H1 (cell line): ENCODE data around the gene UBAC1.

Source experiments
- BACH1 ChIP-seq: IDR thresholded peaks from 2 replicates; pipeline ENCODE4 v1.6.1; 2012; ENCODE audit warnings: low read length, improper control_type of control experiment
- SIN3A ChIP-seq, 2 experiments: IDR thresholded peaks in 1 of 2; conservative IDR thresholded peaks in 1 of 2; 2 replicates each; pipeline ENCODE4 v1.6.1; 2011 to 2012; ENCODE audit warnings: low read length in 2 of 2, improper control_type of control experiment in 1 of 2, low read depth in 1 of 2, mild to moderate bottlenecking in 1 of 2
- SP2 ChIP-seq: IDR thresholded peaks from 2 replicates; pipeline ENCODE4 v1.6.1; 2012; ENCODE audit warnings: mild to moderate bottlenecking, low read length, inconsistent platforms
- SRF ChIP-seq: IDR thresholded peaks from 2 replicates; pipeline ENCODE4 v1.6.1; 2011; ENCODE audit warnings: mild to moderate bottlenecking, low read depth, low read length, moderate library complexity
- TF ChIP-seq, protein P1 (sequence below), 3 experiments: IDR thresholded peaks; 1 replicate in 2 of 3; 2 replicates in 1 of 3; pipeline versions ENCODE4 v1.5.1 to v1.6.1; 2011; ENCODE audit warnings: low read length in 3 of 3, mild to moderate bottlenecking in 3 of 3, inconsistent platforms in 2 of 3, low read depth in 1 of 3, moderate library complexity in 1 of 3; ENCODE audit not compliant: insufficient read depth in 1 of 3; ENCODE audit errors: control extremely low read depth in 1 of 3

DNA sequence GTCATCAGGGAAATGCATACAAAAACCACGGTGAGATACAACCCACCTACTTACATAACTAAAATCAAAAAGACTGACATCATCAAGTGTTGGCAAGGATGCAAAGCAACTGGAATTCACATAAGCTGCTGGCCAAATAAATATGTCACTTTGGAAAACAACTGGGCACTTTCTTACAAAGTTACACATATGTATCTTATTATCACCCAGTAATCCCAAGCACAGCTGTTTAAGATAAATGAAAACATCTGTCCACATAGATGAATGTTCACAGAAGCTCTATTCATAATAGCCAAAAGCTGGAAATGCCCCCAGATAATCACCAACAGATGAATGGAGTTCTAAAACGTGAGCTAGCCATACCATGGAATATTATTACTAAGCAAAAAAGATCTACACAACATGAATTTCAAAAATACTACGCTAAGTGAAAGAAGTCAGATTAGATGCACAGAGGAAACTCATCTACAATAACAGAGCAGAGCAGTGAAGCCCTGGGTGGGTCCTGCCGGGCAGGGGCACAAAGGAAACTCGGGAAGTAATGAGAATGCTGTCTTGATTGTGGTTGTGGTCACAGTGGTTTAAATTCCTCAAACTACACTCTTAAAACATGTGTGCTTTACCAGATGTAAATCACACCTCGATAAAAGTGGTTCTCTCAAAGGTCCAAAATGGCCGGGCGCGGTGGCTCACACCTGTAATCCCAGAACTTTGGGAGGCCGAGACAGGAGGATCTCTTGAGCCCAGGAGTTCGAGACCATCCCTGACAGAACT, 62.4 kb downstream of the UBAC1 start:
- TF ChIP-seq SIN3A (conservative IDR thresholded peaks at IDR 0.05 in 1 of 2, IDR thresholded peaks at IDR 0.05 in 1 of 2; ENCODE audit: low read depth in 1 of 2, low read length in 2 of 2) (no peak), SP2 (no peak), BACH1 (no peak), SRF (no peak)
- TF ChIP-seq, protein P1, sequence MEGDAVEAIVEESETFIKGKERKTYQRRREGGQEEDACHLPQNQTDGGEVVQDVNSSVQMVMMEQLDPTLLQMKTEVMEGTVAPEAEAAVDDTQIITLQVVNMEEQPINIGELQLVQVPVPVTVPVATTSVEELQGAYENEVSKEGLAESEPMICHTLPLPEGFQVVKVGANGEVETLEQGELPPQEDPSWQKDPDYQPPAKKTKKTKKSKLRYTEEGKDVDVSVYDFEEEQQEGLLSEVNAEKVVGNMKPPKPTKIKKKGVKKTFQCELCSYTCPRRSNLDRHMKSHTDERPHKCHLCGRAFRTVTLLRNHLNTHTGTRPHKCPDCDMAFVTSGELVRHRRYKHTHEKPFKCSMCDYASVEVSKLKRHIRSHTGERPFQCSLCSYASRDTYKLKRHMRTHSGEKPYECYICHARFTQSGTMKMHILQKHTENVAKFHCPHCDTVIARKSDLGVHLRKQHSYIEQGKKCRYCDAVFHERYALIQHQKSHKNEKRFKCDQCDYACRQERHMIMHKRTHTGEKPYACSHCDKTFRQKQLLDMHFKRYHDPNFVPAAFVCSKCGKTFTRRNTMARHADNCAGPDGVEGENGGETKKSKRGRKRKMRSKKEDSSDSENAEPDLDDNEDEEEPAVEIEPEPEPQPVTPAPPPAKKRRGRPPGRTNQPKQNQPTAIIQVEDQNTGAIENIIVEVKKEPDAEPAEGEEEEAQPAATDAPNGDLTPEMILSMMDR (IDR thresholded peaks at IDR 0.05; ENCODE audit: control extremely low read depth in 1 of 3, insufficient read depth in 1 of 3, low read depth in 1 of 3, low read length in 3 of 3) = no peak
